Prostate gland (tissue), 2 donors: ENCODE measurements around the gene LRFN4. TPM values are rescaled to one million over a fixed set of nuclear protein-coding genes. Genes with fewer than 3 reads are reported as not detected.

Experiments
- DNase-seq: peaks from one replicate; pipeline ENCODE4 v3.0.0-alpha.2; 2019; ENCODE audit warnings: low spot score
- H3K27ac ChIP-seq, 2 donors: fragments of 200-600 bp; sonication (generic); 2 replicates each; pipeline ENCODE4 v1.5.1; 2017 to 2019
- H3K27me3 ChIP-seq: fragments of 200-600 bp; sonication (generic); replicated peaks from 2 replicates; pipeline ENCODE4 v1.5.1; 2019; ENCODE audit not compliant: insufficient read depth
- H3K36me3 ChIP-seq, 2 donors: fragments of 200-600 bp; sonication (generic); 1 replicate in 1 of 2; 2 replicates in 1 of 2; pipeline versions ENCODE4 v1.5.1 to v1.8.1; 2017 to 2019
- H3K4me1 ChIP-seq: fragments of 200-600 bp; sonication (generic); replicated peaks from 2 replicates; pipeline ENCODE4 v1.5.1; 2019
- H3K4me3 ChIP-seq, 2 donors: fragments of 200-600 bp; sonication (generic); 2 replicates each; pipeline ENCODE4 v1.5.1; 2017 to 2019
- H3K9me3 ChIP-seq: fragments of 200-600 bp; sonication (generic); 2 replicates; pipeline ENCODE4 v1.5.1; 2017
- POLR2A ChIP-seq: fragments of 450-650 bp; IDR thresholded peaks from one replicate; pipeline ENCODE4 v1.6.1; 2016; ENCODE audit warnings: antibody characterized with exemption, mild to moderate bottlenecking
- POLR2AphosphoS5 ChIP-seq: sonication (generic); formaldehyde crosslinking; IDR thresholded peaks from one replicate; pipeline ENCODE4 v1.6.1; 2017; ENCODE audit warnings: antibody characterized with exemption
- WGBS: methylation state at CpG from one replicate; pipeline ENCODE4 v1.1.5; 2018; 5-methylcytosine and 5-hydroxymethylcytosine counted together
- intact Hi-C: fragments of 100-400 bp; cut with DNase I; formaldehyde crosslinking; loops from one replicate; pipeline ENCODE4 v1.14.2; 2022
- total RNA-seq, 2 donors: library from RNA; depleted of rRNA; stranded (reverse); fragments of >200 nt; gene quantifications; one replicate each; pipeline ENCODE4 v1.1.0, GENCODE V29; 2016
- TF ChIP-seq, protein P1 (sequence below), 4 experiments: fragments of 200-600 bp in 2 of 4; fragments of 450-650 bp in 2 of 4; sonication (generic) in 2 of 4; IDR thresholded peaks; 1 replicate in 3 of 4; 2 replicates in 1 of 4; pipeline ENCODE4 v1.5.1; 2016 to 2019; ENCODE audit warnings: antibody characterized with exemption in 4 of 4, mild to moderate bottlenecking in 2 of 4, moderate library complexity in 2 of 4

LRFN4 gene
- total RNA-seq, 2 donors from 2014 or later: 6.6 to 17.3 TPM

DNA sequence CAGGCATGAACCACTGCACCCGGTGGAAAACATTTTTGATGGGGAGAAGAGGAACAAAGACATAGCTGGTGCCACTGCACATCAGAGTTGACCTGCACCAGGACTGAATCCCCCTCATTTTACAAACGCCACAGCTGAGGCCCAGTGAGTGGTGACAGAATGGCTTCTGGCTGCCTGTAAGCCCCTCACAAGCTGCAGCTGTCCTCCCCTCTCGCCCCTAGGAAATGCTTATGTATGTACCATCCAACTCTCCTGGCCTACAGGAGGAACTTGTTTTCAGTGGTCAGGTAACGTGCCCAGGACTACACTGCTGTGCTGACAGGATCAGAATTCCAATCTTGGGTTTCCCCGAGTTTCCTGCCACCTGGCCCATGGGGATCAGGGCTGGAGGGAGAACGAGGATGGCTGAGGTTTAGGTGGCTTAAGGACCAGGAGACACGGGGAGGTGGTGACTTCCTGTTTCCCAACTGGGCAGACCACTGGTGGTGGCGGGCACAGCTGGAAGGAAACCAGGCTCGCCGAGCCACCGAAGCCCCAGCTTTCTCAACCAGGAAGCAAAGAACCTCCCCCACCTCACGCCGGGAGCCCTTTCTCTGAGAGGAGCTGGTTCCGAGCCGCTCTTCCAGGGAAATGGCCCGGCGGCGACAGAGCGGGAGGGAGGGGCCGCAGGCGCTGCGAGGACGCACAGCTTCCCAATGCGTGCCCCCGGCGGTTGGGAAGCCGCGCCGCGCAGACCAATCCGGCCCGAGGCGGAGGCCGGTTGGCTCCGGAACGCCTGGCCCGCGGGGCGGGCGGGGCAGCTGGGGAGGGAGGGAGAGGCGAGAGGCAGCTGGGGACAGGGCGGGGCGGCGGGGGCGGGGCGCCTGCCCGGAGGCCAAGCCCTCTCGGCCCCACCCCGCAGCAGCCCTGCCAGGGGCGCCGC lies 1.0 kb upstream of the LRFN4 start:
- Histone ChIP-seq H3K4me1 (no peaks in the 10 kb centered on the region), H3K27me3 (no peaks in the 10 kb centered on the region), H3K9me3 (no peaks in the 10 kb centered on the region), H3K36me3 (no peaks in the 10 kb centered on the region), H3K27ac (peak overlapping the region; percentile 72 to 80), H3K4me3 (peak overlapping the region; percentile 37 to 57)
- TF ChIP-seq, protein P1, sequence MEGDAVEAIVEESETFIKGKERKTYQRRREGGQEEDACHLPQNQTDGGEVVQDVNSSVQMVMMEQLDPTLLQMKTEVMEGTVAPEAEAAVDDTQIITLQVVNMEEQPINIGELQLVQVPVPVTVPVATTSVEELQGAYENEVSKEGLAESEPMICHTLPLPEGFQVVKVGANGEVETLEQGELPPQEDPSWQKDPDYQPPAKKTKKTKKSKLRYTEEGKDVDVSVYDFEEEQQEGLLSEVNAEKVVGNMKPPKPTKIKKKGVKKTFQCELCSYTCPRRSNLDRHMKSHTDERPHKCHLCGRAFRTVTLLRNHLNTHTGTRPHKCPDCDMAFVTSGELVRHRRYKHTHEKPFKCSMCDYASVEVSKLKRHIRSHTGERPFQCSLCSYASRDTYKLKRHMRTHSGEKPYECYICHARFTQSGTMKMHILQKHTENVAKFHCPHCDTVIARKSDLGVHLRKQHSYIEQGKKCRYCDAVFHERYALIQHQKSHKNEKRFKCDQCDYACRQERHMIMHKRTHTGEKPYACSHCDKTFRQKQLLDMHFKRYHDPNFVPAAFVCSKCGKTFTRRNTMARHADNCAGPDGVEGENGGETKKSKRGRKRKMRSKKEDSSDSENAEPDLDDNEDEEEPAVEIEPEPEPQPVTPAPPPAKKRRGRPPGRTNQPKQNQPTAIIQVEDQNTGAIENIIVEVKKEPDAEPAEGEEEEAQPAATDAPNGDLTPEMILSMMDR (IDR thresholded peaks at IDR 0.05): peak in 1 of 4 experiments; percentile 13
- TF ChIP-seq POLR2AphosphoS5 (peak; percentile 55), POLR2A (peak; percentile 52)
- intact Hi-C loops: loop anchor here (5.0 kb wide), 1 partner anchor 106 kb away; no protein-coding TSS in a partner anchor
- WGBS: 5% methylated on average over 35 of the region's 51 CpGs
- peak; percentile 84 for DNase-seq

DNA sequence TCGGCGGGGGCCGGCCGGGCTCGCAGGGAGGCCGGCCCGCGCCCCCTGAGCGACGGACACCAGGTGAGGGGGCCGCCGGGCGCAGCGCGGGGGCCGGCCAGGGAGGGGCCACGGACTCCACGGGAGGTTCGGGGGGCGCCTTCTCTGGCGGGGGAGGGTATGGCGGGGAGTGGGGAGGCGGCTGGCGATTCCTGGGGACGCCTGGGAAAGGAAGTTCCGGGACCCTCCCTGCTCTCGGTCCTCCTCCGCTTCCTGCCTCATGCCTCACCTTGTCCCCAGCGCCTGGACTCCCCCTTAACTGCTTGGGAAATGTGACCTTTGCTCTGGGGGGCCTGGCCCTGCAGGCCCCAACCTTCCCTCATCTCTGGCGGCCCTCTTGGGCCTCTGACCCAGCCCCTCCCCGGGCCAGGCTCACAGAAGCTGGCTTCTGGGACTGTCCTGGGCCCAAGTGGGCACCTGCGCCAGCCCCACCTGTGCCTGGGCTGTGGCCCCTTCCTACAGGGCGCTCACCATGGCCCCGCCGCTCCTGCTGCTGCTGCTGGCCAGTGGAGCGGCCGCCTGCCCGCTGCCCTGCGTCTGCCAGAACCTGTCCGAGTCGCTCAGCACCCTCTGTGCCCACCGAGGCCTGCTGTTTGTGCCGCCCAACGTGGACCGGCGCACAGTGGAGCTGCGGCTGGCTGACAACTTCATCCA lies 516 bp downstream of the LRFN4 start:
- Histone ChIP-seq H3K27me3 (no peaks in the 10 kb centered on the region), H3K9me3 (no peaks in the 10 kb centered on the region), H3K4me3 (peak overlapping the region; percentile 37 to 57), H3K27ac (peak overlapping the region; percentile 11 to 52), H3K36me3 (no peaks in the 10 kb centered on the region), H3K4me1 (no peaks in the 10 kb centered on the region)
- 53% methylated on average over 36 of the region's 47 CpGs for whole genome bisulfite sequencing
- intact Hi-C loops: loop anchor here (5.0 kb wide), 1 partner anchor 105 kb away; no protein-coding TSS in a partner anchor
- DNase-seq: no peak
- no peak for TF ChIP-seq POLR2A
- TF ChIP-seq POLR2AphosphoS5: no peak
- TF ChIP-seq, protein P1 (IDR thresholded peaks at IDR 0.05): no peak

DNA sequence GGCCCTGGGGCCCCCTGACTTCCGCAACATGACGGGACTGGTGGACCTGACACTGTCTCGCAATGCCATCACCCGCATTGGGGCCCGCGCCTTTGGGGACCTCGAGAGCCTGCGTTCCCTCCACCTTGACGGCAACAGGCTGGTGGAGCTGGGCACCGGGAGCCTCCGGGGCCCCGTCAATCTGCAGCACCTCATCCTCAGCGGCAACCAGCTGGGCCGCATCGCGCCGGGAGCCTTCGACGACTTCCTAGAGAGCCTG lies 992 bp downstream of the LRFN4 start:
- intact Hi-C loops: loop anchor here (5.0 kb wide), 1 partner anchor 104 kb away; no protein-coding TSS in a partner anchor
- Histone ChIP-seq H3K4me1 (no peaks in the 10 kb centered on the region), H3K27ac (no peak overlapping the region), H3K9me3 (no peaks in the 10 kb centered on the region), H3K27me3 (no peaks in the 10 kb centered on the region), H3K36me3 (no peaks in the 10 kb centered on the region), H3K4me3 (no peak overlapping the region)
- TF ChIP-seq POLR2A: no peak
- TF ChIP-seq, protein P1 (IDR thresholded peaks at IDR 0.05): no peak
- no peak for TF ChIP-seq POLR2AphosphoS5
- no peak for DNase-seq
- 97% methylated on average over 19 of the region's 19 CpGs for WGBS

DNA sequence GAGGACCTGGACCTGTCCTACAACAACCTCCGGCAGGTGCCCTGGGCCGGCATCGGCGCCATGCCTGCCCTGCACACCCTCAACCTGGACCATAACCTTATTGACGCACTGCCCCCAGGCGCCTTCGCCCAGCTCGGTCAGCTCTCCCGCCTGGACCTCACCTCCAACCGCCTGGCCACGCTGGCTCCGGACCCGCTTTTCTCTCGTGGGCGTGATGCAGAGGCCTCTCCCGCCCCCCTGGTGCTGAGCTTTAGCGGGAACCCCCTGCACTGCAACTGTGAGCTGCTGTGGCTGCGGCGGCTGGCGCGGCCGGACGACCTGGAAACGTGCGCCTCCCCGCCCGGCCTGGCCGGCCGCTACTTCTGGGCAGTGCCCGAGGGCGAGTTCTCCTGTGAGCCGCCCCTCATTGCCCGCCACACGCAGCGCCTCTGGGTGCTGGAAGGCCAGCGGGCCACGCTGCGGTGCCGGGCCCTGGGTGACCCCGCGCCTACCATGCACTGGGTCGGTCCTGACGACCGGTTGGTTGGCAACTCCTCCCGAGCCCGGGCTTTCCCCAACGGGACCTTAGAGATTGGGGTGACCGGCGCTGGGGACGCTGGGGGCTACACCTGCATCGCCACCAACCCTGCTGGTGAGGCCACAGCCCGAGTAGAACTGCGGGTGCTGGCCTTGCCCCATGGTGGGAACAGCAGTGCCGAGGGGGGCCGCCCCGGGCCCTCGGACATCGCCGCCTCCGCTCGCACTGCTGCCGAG lies 1.5 kb downstream of the LRFN4 start:
- TF ChIP-seq, protein P1 (IDR thresholded peaks at IDR 0.05): no peak
- TF ChIP-seq POLR2A (no peak), POLR2AphosphoS5 (no peak)
- DNase-seq: no peak
- Histone ChIP-seq H3K27me3 (no peaks in the 10 kb centered on the region), H3K4me3 (no peak overlapping the region), H3K27ac (no peak overlapping the region), H3K4me1 (no peaks in the 10 kb centered on the region), H3K9me3 (no peaks in the 10 kb centered on the region), H3K36me3 (no peaks in the 10 kb centered on the region)
- 95% methylated on average over 57 of the region's 62 CpGs for whole genome bisulfite sequencing
- intact Hi-C loops: loop anchor here (5.0 kb wide), 1 partner anchor 104 kb away; no protein-coding TSS in a partner anchor
